Mesothelial cell of epicardium (in vitro differentiated cells): ENCODE results near the gene KIF2C. TPM values are rescaled to one million over a fixed set of nuclear protein-coding genes. Genes with fewer than 3 reads are reported as not detected.
A peak's percentile ranks its signal among the peaks of the same experiment; 100 is the strongest.

Experiments
- DNase-seq, 2 experiments: peaks; one replicate each; pipeline ENCODE4 v3.0.0; 2021; ENCODE audit warnings: low spot score in 2 of 2; ENCODE audit not compliant: unreplicated experiment in 2 of 2
- H3K27ac Mint-ChIP-seq: 2 replicates; pipeline ENCODE4 v1.8.0; 2021; ENCODE audit warnings: mixed read lengths
- H3K27me3 Mint-ChIP-seq: 2 replicates; pipeline ENCODE4 v1.8.0; 2021; ENCODE audit warnings: low read depth, mixed read lengths
- H3K36me3 Mint-ChIP-seq: 2 replicates; pipeline ENCODE4 v1.8.0; 2021; ENCODE audit warnings: mixed read lengths
- H3K4me1 Mint-ChIP-seq: 2 replicates; pipeline ENCODE4 v1.8.0; 2021; ENCODE audit warnings: mixed read lengths
- H3K4me3 Mint-ChIP-seq: 2 replicates; pipeline ENCODE4 v1.8.0; 2021; ENCODE audit warnings: mild to moderate bottlenecking, moderate library complexity, mixed read lengths
- H3K9me3 Mint-ChIP-seq: 2 replicates; pipeline ENCODE4 v1.8.0; 2021; ENCODE audit warnings: mixed read lengths
- total RNA-seq: library from RNA; stranded (reverse); gene quantifications from 3 replicates; pipeline ENCODE4 v1.2.1, GENCODE V29; 2021
- TF ChIP-seq, protein P1 (sequence below): fragments of 200-600 bp; sonication (generic); IDR thresholded peaks from one replicate; pipeline ENCODE4 v1.5.0; 2021; ENCODE audit warnings: antibody characterized with exemption; ENCODE audit not compliant: unreplicated experiment

The KIF2C gene
- total RNA-seq, 1 donor from 2014 or later = 18.2 TPM

DNA sequence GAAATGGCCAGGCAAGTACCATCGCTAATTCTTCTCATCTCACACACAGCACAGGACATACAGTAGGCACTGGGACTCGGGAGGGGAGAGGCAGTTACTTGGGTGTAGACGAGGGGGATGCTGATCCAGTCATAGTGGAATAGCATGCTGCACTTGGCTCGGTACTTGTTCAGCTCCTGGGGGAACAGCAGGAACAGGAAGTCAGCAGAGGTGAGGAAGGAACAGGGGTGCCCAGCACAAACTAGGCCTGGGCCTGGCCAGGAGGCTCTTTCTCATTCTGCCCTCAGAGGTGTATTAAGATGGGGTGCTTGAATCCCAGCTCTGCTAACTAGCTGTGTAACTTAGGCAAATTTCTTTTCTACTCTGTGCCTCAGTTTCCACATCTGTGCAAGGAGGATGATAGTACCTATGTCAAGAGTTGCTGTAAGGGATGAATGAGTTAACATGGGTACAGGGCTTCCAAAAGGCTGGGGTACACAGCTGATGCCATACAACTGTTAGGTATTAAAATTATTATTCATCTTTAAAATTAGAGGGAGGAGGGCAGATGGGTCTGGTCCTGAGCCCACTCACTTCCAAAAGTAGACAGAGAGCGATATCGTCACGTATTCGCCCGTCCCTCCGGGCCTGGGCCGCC is 46.0 kb downstream of the KIF2C start:
- no peak overlapping the region for H3K27ac Mint-ChIP-seq
- H3K36me3 Mint-ChIP-seq = peaks cover 5% of the 10 kb centered on the region
- H3K27me3 Mint-ChIP-seq = no peaks in the 10 kb centered on the region
- H3K9me3 Mint-ChIP-seq = no peaks in the 10 kb centered on the region
- peaks cover 23% of the 10 kb centered on the region for H3K4me1 Mint-ChIP-seq
- TF ChIP-seq, protein P1, sequence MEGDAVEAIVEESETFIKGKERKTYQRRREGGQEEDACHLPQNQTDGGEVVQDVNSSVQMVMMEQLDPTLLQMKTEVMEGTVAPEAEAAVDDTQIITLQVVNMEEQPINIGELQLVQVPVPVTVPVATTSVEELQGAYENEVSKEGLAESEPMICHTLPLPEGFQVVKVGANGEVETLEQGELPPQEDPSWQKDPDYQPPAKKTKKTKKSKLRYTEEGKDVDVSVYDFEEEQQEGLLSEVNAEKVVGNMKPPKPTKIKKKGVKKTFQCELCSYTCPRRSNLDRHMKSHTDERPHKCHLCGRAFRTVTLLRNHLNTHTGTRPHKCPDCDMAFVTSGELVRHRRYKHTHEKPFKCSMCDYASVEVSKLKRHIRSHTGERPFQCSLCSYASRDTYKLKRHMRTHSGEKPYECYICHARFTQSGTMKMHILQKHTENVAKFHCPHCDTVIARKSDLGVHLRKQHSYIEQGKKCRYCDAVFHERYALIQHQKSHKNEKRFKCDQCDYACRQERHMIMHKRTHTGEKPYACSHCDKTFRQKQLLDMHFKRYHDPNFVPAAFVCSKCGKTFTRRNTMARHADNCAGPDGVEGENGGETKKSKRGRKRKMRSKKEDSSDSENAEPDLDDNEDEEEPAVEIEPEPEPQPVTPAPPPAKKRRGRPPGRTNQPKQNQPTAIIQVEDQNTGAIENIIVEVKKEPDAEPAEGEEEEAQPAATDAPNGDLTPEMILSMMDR = no peak
- H3K4me3 Mint-ChIP-seq = peak overlapping the region; percentile 59
- no peak for DNase-seq

DNA sequence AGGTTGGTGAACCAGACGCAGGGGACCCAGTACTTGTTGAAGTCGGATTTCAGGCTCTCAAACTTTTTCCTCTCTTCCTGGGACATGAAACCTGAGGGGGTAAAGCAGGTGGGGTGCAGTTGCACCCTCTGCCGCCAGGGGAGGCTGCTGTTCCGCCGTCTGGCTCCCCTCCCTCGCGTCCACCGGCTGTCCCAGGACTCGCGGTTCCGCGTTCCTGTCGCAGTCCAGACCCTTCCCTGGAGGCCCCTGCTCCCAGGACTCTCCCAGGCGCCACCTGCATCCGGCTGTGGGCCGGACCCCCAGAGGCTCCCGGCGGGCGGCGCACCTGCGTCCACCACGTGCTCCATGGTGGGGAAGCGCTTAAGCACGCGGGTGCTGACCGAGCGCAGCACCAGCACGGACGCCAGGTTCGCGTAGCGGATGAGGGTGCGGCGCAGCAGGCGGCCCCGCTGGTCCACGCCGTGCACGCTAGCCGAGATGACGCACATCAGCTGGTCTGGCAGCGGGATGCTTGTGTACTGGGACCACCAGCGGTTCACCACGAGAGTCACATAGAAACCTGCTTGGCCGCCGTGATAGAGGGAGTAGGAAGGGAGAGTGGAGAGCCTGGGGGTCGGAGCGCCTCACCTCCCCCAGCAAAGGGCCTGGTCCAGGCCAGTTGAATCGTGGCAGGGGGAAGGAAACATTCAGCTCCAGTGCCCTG is 46.7 kb downstream of the KIF2C start:
- H3K9me3 Mint-ChIP-seq = no peaks in the 10 kb centered on the region
- peak; percentile 64 to 87 for DNase-seq
- peak overlapping the region; percentile 59 for H3K4me3 Mint-ChIP-seq
- TF ChIP-seq, protein P1 = peak; percentile 100
- peaks cover 23% of the 10 kb centered on the region for H3K4me1 Mint-ChIP-seq
- peaks cover 3% of the 10 kb centered on the region for H3K36me3 Mint-ChIP-seq
- no peaks in the 10 kb centered on the region for H3K27me3 Mint-ChIP-seq
- peak overlapping the region; percentile 92 for H3K27ac Mint-ChIP-seq

DNA sequence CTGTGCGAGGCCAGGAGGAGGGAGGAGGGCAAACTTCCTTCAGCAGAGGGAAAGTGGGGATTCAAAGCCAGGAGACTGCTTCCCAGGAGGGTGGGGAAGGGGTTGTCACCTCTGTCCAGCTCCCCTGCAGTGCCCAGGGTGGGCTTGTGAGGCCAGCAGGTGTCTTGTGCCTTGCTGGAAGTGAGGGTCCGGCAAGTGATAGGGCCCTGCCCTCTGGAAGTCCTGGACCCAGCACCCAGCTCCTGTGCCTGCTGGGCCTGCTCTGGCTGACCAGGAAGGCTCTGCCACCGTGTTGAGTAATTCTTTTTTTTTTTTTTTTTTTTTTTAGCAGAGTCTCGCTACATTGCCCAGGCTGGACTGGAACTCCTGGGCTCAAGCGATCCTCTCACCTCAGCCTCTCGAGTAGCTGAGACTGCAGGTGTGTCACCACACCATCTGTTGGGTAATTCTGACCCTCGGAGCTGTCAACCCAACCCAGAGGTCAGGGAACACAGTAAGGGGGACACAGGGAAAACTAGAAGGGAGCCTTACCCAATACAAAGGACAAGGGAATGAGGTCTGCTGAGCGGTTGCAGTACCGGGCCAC is 47.3 kb downstream of the KIF2C start:
- H3K9me3 Mint-ChIP-seq = no peaks in the 10 kb centered on the region
- TF ChIP-seq, protein P1 = no peak
- peaks cover 25% of the 10 kb centered on the region for H3K4me1 Mint-ChIP-seq
- H3K27ac Mint-ChIP-seq = peak overlapping the region; percentile 92
- DNase-seq = no peak
- no peaks in the 10 kb centered on the region for H3K36me3 Mint-ChIP-seq
- H3K4me3 Mint-ChIP-seq = no peak overlapping the region
- no peaks in the 10 kb centered on the region for H3K27me3 Mint-ChIP-seq

DNA sequence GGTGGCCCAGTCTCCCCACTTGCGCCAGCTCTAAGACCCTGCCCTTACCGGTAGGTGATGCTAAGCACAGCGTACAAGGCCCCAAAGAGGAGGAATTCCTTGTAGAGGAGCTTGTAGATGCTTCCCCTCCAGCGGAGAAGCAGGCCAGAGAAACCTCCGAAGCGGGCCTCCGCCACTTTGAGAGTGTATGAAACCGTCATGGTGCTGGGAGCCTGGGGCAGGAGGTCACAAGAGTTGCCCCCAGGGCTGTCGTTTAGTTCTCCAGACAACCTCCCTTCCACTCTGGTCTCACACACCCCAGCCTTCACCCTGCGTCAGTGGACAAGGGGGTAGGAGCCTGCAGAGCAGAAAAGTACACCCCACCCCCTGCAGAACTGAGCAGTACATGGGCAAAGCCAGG is 47.9 kb downstream of the KIF2C start:
- H3K9me3 Mint-ChIP-seq = no peaks in the 10 kb centered on the region
- DNase-seq = no peak
- TF ChIP-seq, protein P1 = no peak
- H3K27ac Mint-ChIP-seq = no peak overlapping the region
- H3K27me3 Mint-ChIP-seq = no peaks in the 10 kb centered on the region
- no peaks in the 10 kb centered on the region for H3K36me3 Mint-ChIP-seq
- H3K4me1 Mint-ChIP-seq = peaks cover 25% of the 10 kb centered on the region
- H3K4me3 Mint-ChIP-seq = no peak overlapping the region

DNA sequence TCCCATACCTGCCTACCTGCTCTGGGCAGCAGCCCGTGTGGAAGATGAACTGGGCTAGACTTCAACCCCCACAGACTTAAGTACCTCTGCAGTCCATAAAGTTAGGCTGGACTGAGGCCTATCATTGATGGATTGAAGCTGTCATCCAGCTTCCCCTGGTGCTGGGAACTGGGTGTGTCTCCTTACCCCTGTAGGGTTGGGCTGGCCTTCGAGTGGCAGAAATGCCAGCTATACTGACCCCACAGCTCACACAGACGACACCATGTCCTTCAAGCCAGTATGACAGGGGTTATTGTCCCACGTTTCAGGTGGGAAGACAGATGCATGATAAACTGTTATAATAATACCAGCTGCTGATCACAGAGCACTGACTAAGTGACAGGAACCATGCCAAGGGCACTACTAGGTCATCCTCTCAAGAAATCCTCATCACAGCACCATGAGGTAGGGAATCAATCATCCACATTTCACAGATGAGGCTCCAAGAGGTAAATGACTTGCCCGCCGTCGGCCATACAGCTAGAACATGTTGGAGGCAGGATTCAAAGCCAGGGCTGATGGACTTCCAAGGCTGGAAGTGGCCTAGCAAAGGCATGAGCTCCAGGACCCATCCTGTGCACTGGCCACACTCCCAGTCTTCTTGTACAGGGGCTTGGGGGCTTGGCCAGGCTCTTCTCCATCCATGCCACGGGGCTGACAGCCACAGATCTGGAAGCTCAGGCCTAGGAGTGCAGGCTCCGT is 48.7 kb downstream of the KIF2C start, which contains the start of gene BEST4:
BEST4 (minus strand) TSS at position 51 of the 741 bp plus-strand sequence. CDS start 465 bp downstream, outside the sequence.
- Mint-ChIP-seq H3K27ac (no peak within 1 kb of the TSS), H3K4me1 (peaks cover 27% of the 10 kb centered on the region), H3K4me3 (no peak within 1 kb of the TSS), H3K36me3 (no peaks in the 10 kb centered on the region), H3K9me3 (no peaks in the 10 kb centered on the region), H3K27me3 (no peaks in the 10 kb centered on the region)
- DNase-seq = no peak
- TF ChIP-seq, protein P1 = no peak
